ENCODE data around the gene SCRN1. TPM values are rescaled to one million over a fixed set of nuclear protein-coding genes. Genes with fewer than 3 reads are reported as not detected.

The SCRN1 gene
- total RNA-seq, 2 experiments from 2014 or later, result 3.8 to 4.4 TPM

DNA sequence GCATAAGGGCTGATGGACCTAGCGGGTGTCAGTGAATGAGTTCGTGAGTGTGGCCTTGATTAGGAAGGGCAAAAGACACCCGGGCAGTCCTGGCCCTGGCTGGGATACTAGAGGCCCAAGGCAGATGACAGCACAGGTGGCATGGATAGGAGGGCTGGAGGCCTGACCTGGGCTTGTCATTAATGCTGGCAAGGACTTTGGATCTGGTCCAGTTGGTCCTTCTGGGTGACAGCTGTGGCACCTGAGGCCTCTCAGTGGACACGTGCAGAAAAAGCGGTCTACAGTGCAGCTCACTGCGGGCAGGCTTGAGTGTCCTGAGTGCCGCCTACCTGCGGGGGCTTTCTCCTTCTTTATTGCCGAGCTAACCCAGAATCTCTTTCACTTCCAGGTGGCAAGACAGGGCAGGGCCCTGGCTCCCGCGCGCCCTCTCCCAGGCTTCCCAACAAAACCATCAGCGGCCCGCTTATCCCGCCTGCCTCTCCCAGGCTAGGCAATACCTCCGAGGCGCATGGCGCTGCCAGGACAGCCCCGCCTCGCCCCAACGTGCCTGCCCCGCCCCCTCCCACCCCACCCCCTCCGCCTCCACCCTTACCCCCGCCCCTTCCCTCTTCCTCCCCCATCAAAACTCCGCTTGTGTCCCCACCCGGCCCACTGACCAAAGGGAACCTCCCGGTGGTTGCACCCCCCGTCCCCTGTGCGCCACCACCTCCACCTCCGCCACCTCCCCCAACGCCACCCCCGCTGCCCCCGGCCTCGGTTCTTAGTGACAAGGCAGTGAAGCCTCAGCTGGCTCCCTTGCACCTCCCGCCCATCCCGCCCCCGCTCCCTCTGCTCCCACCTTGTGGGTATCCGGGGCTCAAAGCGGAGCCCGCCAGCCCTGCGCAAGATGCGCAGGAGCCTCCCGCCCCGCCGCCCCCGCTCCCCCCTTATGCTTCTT, 105.9 kb downstream of the SCRN1 start:
- DNase-seq, result peak; percentile 18
- no peak overlapping the region for H3K4me3 Mint-ChIP-seq
- H3K27me3 Mint-ChIP-seq, result no peaks in the 10 kb centered on the region
- no peak for ATAC-seq
- H3K36me3 Mint-ChIP-seq (ENCODE audit: low read depth), result no peaks in the 10 kb centered on the region
- H3K27ac Mint-ChIP-seq, result no peak overlapping the region
- no peaks in the 10 kb centered on the region for H3K9me3 Mint-ChIP-seq (ENCODE audit: low read depth)
- ChIA-PET POLR2A (interaction anchor here (0.5 kb wide), 1 partner anchor 721 kb away, joined by 3 read pairs; no protein-coding TSS in a partner anchor), CTCF (no interaction called here)
- H3K4me1 Mint-ChIP-seq, result peaks cover 8% of the 10 kb centered on the region
- intact Hi-C loops (cut with DNase I, micrococcal nuclease), result no loop called here

DNA sequence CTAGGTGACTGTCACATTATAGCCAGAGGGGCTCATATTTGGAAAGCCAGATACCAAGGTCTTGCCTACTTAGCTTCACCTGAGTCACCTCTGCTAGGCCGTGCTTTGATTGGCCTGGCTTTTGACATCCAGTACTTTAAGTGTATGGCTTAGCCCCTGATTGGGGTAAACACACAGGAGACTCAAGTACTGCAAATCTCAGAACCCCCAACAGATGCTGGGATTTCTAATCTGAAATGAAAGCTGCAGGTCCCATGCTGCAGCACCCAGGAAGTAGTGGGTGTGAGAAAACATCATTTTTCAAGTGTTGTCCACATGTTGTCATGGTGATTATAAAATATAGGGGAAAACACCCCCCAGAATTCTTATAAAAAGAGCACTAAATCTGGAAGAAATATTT, 107.1 kb downstream of the SCRN1 start:
- Mint-ChIP-seq H3K4me1 (peaks cover 8% of the 10 kb centered on the region), H3K27me3 (no peaks in the 10 kb centered on the region), H3K27ac (no peak overlapping the region), H3K36me3 (ENCODE audit: low read depth) (no peaks in the 10 kb centered on the region), H3K4me3 (no peak overlapping the region), H3K9me3 (ENCODE audit: low read depth) (no peaks in the 10 kb centered on the region)
- intact Hi-C loops (cut with DNase I, micrococcal nuclease), result no loop called here
- no peak for DNase-seq
- ChIA-PET POLR2A (no interaction called here), CTCF (interaction anchor here (1.0 kb wide), 1 partner anchor 39 kb away, joined by 3 read pairs; no protein-coding TSS in a partner anchor)
- ATAC-seq, result peak; percentile 23

DNA sequence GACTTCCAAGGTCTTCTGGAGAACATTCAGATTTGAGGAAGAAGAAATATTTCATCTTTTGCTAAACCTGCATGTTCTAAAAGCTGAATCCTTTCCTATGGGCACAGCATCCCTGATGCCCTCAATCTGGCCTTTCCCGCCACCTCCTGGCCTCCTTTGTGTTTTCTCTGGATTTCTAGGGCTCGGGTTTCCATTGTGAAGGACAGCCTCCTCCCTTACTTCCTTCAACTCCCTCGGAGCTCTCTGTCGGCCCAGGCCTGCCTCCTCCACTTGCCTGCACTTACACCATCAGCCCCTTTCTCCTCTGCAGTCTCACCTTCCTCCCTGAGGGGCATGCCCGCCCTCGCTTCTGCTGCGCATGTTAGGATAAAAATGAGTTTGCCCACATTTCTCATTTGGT, 107.9 kb downstream of the SCRN1 start:
- H3K36me3 Mint-ChIP-seq (ENCODE audit: low read depth), result no peaks in the 10 kb centered on the region
- no peak for ATAC-seq
- CTCF ChIA-PET, result interaction anchor here (0.6 to 1.0 kb wide), 2 partner anchors 40 to 960 kb away, joined by 3 read pairs; no protein-coding TSS in a partner anchor
- intact Hi-C loops (cut with DNase I, micrococcal nuclease), result no loop called here
- H3K27me3 Mint-ChIP-seq, result peaks cover 2% of the 10 kb centered on the region
- H3K4me1 Mint-ChIP-seq, result peaks cover 8% of the 10 kb centered on the region
- no peak overlapping the region for H3K27ac Mint-ChIP-seq
- H3K4me3 Mint-ChIP-seq, result no peak overlapping the region
- no peak for DNase-seq
- POLR2A ChIA-PET, result no interaction called here
- no peaks in the 10 kb centered on the region for H3K9me3 Mint-ChIP-seq (ENCODE audit: low read depth)

DNA sequence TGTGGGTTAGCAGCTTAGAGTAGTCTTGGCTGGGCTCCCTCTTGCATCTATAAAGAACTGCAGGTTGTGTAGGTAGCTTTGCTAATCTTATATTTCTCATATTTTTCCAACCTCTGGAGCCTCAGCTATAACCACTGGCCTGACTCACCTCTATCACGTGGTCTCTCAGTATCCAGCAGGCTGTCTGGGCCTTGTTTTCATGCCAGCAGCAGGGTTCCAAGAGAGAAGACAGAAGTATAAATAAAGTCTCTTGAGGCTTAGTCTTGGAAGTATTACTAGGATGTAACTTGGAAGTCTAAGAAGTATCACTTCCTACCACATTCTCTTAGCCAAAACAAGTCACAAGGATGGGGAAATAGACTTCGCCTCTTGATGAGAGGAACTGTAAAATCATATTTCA, 110.0 kb downstream of the SCRN1 start:
- ATAC-seq (peak; percentile 65), DNase-seq (peak; percentile 19)
- no peaks in the 10 kb centered on the region for H3K36me3 Mint-ChIP-seq (ENCODE audit: low read depth)
- no peak overlapping the region for H3K4me3 Mint-ChIP-seq
- peaks cover 8% of the 10 kb centered on the region for H3K4me1 Mint-ChIP-seq
- no peak overlapping the region for H3K27ac Mint-ChIP-seq
- H3K27me3 Mint-ChIP-seq, result peaks cover 5% of the 10 kb centered on the region
- ChIA-PET CTCF (interaction anchor here (3.5 kb wide), 1 partner anchor 42 kb away, joined by 14 read pairs; no protein-coding TSS in a partner anchor), POLR2A (no interaction called here)
- intact Hi-C loops (cut with DNase I, micrococcal nuclease), result loop anchor here in 1 of 2 experiments (5.0 kb wide), 1 partner anchor 183 kb away; no protein-coding TSS in a partner anchor
- H3K9me3 Mint-ChIP-seq (ENCODE audit: low read depth), result no peaks in the 10 kb centered on the region

DNA sequence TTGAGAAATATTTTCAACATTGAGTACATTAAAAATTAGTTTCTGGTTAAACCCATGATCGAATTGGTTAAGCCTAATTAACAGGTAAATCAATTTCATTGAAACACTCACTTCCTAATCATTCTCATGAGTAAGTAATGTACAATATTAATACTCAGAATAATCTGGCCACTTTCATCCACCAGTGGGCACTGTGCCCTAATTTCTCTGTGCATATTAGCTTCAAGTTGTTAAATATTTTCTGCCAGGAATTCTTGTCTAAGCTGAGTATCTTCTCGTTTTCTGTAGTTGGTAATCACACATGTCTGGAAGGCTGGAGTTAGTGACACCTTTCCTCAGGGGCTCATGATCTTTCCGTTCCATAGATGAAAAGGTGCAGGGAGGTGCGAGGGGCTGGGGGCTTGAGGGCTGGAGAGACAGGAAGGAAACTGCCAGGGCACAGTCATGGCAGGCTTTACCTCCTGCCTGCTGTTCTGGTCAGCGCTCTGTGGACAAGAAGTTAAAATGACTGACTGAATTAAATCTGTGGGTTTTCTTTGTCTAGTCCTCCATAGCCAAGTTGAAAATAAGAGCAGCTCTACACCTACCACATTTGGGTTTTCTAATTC, 111.4 kb downstream of the SCRN1 start:
- DNase-seq, result peak; percentile 38
- CTCF ChIA-PET, result interaction anchor here (0.9 to 3.5 kb wide), 2 partner anchors 44 to 183 kb away, joined by 4 to 14 read pairs; no protein-coding TSS in a partner anchor
- no peak overlapping the region for H3K4me3 Mint-ChIP-seq
- H3K27me3 Mint-ChIP-seq, result peaks cover 5% of the 10 kb centered on the region
- peaks cover 5% of the 10 kb centered on the region for H3K4me1 Mint-ChIP-seq
- intact Hi-C loops (cut with DNase I, micrococcal nuclease), result loop anchor here (1.0 to 5.0 kb wide), 3 partner anchors 43 to 184 kb away; no protein-coding TSS in a partner anchor
- no peaks in the 10 kb centered on the region for H3K9me3 Mint-ChIP-seq (ENCODE audit: low read depth)
- no peak for ATAC-seq
- no peak overlapping the region for H3K27ac Mint-ChIP-seq
- no peaks in the 10 kb centered on the region for H3K36me3 Mint-ChIP-seq (ENCODE audit: low read depth)
- POLR2A ChIA-PET, result no interaction called here

DNA sequence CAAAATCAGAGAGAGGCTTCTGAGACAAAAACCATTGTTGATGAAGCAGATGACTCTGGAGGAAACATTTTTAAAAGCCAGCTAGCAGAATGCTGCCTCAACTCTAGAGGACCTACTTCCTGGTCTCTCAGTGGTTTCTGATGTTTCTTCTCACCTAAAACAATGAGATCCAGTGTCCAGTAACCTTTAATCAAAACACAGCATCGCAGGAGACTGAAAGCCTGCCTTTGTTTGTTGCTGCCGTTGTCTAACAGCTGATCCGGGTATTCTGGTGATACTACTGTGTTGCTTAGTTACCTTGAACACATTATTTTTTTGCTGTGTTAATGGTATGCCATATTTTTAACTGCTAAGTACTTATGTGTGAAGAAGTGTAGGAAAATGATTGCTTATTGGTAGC, 112.4 kb downstream of the SCRN1 start:
- H3K4me1 Mint-ChIP-seq, result no peaks in the 10 kb centered on the region
- intact Hi-C loops (cut with DNase I, micrococcal nuclease), result loop anchor here in 1 of 2 experiments (5.0 kb wide), 1 partner anchor 185 kb away; no protein-coding TSS in a partner anchor
- H3K36me3 Mint-ChIP-seq (ENCODE audit: low read depth), result no peaks in the 10 kb centered on the region
- DNase-seq (no peak), ATAC-seq (no peak)
- no peaks in the 10 kb centered on the region for H3K9me3 Mint-ChIP-seq (ENCODE audit: low read depth)
- ChIA-PET POLR2A (no interaction called here), CTCF (interaction anchor here (3.5 kb wide), 1 partner anchor 45 kb away, joined by 14 read pairs; no protein-coding TSS in a partner anchor)
- no peak overlapping the region for H3K4me3 Mint-ChIP-seq
- H3K27me3 Mint-ChIP-seq, result peaks cover 5% of the 10 kb centered on the region
- no peak overlapping the region for H3K27ac Mint-ChIP-seq

DNA sequence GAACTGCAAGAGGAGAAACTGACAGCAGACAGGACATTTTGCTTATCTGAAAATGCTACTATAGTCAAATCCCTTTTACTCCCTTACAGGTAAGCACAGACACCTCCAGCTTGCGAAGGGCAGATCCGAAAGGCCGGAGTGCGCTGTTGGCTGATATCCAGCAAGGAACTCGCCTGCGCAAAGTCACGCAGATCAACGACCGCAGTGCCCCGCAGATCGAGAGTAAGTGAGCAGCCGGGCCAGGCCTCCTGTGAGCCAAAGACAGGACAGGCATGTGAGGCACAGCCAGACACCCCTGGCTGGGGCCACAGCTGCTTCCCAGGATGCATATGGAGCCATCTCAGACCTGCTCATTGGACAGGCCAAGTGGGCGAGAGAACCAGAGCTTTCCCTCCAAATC, 113.9 kb downstream of the SCRN1 start:
- DNase-seq, result no peak
- ChIA-PET CTCF (no interaction called here), POLR2A (no interaction called here)
- peaks cover 9% of the 10 kb centered on the region for H3K27me3 Mint-ChIP-seq
- no peaks in the 10 kb centered on the region for H3K36me3 Mint-ChIP-seq (ENCODE audit: low read depth)
- H3K9me3 Mint-ChIP-seq (ENCODE audit: low read depth), result no peaks in the 10 kb centered on the region
- H3K27ac Mint-ChIP-seq, result no peak overlapping the region
- no peak for ATAC-seq
- H3K4me3 Mint-ChIP-seq, result no peak overlapping the region
- intact Hi-C loops (cut with DNase I, micrococcal nuclease), result loop anchor here in 1 of 2 experiments (5.0 kb wide), 1 partner anchor 187 kb away; no protein-coding TSS in a partner anchor
- H3K4me1 Mint-ChIP-seq, result no peaks in the 10 kb centered on the region

DNA sequence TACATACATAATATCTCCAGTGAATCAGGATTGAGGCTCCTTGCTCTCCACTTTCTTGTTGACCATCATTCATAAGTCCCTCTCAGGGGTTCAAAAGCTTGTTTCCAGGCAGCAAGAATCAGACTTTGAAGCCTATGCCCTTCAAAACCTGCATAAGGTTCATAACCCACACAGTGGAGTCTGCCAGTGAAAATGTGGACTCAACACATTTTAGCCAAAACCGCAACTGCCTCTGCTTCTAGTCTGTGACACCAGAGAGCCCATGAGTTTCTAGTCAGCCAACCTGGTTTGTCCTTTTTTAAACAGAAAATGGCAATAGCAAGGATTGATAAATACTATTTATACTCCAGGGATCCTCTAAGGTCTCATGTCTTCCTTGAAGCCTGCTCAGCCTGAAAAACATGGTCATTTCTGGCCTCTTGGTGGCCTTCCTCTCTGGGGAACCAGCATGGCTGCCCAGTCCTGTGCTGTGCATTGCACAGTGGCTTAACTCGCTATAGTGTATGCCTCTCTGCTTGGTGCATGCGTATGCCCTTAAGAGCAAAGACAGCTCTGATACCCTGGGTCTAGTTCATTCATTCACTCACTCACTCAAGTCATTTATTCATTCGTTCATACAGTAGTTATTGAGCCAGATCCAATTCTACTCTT, 115.8 kb downstream of the SCRN1 start:
- Mint-ChIP-seq H3K4me3 (no peak overlapping the region), H3K9me3 (ENCODE audit: low read depth) (no peaks in the 10 kb centered on the region), H3K27me3 (peaks cover 9% of the 10 kb centered on the region), H3K27ac (no peak overlapping the region), H3K36me3 (ENCODE audit: low read depth) (no peaks in the 10 kb centered on the region), H3K4me1 (no peaks in the 10 kb centered on the region)
- ChIA-PET CTCF (interaction anchor here (0.7 to 1.3 kb wide), 2 partner anchors 47 to 106 kb away, joined by 3 to 5 read pairs; no protein-coding TSS in a partner anchor), POLR2A (interaction anchor here (0.7 kb wide), 1 partner anchor 576 kb away, joined by 3 read pairs; no protein-coding TSS in a partner anchor)
- ATAC-seq, result no peak
- intact Hi-C loops (cut with DNase I, micrococcal nuclease), result no loop called here
- no peak for DNase-seq

DNA sequence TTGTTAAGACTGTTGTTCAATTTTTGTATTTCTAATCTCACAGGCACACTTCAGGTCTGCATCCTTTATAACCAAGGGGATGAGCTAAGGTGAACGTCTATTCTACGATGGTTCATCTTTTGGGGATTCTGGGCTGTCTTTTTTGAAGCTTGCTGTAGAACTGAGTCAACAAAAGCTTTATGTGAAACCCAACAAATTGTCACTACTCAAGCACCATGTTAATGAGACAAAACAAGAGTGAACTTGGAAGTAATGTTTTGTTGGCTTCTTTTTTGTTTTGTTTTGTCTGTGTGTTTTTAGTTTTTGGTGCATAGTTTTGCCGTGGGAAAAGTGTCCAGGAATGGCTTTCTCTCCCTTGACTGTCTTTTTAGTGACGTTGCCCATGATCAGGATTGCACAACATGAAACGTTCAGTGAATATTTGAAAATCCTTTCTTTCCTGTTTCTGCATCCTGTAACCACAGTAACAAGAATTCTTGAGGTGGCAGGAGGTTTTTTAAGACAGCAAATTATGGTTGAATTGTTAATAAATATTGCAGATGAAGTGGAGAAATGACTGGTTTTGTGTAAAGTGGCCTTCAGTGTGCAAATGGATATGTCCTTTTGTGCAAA, 117.7 kb downstream of the SCRN1 start:
- no peak overlapping the region for H3K27ac Mint-ChIP-seq
- H3K27me3 Mint-ChIP-seq, result peaks cover 8% of the 10 kb centered on the region
- ATAC-seq, result no peak
- no peaks in the 10 kb centered on the region for H3K4me1 Mint-ChIP-seq
- intact Hi-C loops (cut with DNase I, micrococcal nuclease), result no loop called here
- POLR2A ChIA-PET, result no interaction called here
- no peaks in the 10 kb centered on the region for H3K9me3 Mint-ChIP-seq (ENCODE audit: low read depth)
- no peaks in the 10 kb centered on the region for H3K36me3 Mint-ChIP-seq (ENCODE audit: low read depth)
- DNase-seq, result no peak
- H3K4me3 Mint-ChIP-seq, result no peak overlapping the region
- CTCF ChIA-PET, result interaction anchor here (0.6 to 3.2 kb wide), 2 partner anchors 49 to 190 kb away, joined by 4 to 8 read pairs; no protein-coding TSS in a partner anchor
